GM13976 (cell line): ENCODE data around the gene PCBD1.

Source experiments
- DNase-seq: peaks from one replicate; pipeline ENCODE4 v3.0.0; 2012; ENCODE audit warnings: low spot score
- in situ Hi-C: fragments of 300-500 bp; cut with MboI; formaldehyde crosslinking; loops from one replicate; pipeline ENCODE4 v1.12.0; 2022; ENCODE audit warnings: low sequenced_read_pairs, mixed read lengths, inconsistent platforms; ENCODE audit not compliant: unreplicated experiment
- TF ChIP-seq, protein P1 (sequence below): IDR thresholded peaks from 2 replicates; pipeline ENCODE4 v1.5.1; 2012; ENCODE audit warnings: borderline replicate concordance, mild to moderate bottlenecking; ENCODE audit not compliant: insufficient read depth; ENCODE audit errors: extremely low read depth, missing control alignments, control extremely low read depth

The PCBD1 gene

DNA sequence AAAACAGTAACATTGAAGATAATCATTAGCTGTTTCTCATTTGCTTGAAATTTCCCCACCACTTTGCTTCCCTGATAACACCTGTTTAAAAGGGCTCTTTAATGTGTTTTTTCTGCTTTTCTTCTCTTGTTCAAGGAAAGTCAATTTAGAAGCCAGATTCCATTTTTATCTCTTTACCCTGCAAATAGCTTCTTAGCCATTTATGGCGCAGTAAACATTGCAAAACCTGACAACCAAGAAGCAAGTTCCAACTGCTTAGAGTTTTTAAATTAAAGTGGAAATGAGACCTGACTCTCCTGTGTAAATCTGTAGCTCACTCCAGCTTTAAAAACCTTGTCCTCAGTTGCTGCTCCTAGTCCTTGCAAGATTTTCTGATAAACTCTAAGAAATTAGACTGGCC lies 42.5 kb downstream of the PCBD1 start:
- in situ Hi-C loops, result no loop called here
- no peak for DNase-seq
- TF ChIP-seq, protein P1, sequence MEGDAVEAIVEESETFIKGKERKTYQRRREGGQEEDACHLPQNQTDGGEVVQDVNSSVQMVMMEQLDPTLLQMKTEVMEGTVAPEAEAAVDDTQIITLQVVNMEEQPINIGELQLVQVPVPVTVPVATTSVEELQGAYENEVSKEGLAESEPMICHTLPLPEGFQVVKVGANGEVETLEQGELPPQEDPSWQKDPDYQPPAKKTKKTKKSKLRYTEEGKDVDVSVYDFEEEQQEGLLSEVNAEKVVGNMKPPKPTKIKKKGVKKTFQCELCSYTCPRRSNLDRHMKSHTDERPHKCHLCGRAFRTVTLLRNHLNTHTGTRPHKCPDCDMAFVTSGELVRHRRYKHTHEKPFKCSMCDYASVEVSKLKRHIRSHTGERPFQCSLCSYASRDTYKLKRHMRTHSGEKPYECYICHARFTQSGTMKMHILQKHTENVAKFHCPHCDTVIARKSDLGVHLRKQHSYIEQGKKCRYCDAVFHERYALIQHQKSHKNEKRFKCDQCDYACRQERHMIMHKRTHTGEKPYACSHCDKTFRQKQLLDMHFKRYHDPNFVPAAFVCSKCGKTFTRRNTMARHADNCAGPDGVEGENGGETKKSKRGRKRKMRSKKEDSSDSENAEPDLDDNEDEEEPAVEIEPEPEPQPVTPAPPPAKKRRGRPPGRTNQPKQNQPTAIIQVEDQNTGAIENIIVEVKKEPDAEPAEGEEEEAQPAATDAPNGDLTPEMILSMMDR, result no peak

DNA sequence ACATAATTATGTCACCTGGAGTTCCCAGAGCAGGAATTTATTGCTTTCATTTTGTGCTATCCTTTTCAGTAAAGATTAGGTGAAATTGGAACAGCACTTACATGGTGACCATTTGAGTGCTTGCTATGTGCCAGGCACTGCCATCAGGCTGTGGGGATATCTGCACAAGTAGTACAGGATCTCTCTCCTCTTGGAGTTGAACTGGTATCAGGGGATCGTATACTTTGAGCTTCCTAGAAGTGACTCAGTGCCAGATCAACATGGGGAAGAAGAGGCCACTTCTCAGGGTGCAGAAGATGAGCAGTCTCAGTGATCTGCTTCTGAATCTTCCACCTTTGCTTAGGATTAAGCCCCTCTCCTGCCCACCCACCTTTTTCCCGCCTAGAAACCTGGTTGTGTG lies 43.1 kb downstream of the PCBD1 start:
- in situ Hi-C loops, result no loop called here
- DNase-seq, result no peak
- TF ChIP-seq, protein P1, result no peak

DNA sequence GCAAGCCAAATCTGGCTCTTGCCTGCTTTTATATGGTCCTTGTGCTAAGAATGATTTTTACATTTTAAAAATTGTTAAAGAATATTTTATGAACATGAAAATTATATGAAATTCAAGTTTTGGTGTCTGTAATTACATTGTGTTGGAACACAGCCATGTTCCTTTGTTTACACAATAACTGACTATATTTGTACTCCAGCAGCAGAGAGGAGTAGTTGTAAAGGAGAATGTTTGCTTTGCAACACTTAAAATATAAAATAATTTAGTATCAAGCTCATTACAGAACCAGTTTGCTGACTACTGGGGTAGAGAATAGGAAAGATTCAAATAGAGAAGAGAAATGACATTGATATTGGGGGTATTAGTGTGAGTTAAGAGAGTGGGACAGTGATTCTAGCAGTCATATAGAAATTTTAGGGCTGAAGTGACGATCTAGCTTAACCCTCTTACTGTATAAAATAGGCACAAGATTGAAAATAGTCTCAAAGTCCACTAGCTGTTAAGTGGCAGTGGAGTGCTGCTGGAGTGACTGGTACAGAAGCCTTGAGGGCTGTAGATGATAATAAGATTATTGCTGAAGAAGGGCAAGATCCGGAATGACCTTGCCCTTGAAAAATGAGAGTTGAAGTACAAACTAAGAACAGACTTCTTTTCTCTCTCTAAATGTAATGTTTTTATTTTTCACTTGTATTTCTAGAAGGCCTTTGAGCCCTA lies 44.4 kb downstream of the PCBD1 start:
- TF ChIP-seq, protein P1, result no peak
- no peak for DNase-seq
- in situ Hi-C loops, result no loop called here

- in situ Hi-C loops, result no loop called here
- TF ChIP-seq, protein P1, result no peak
- DNase-seq, result no peak
Measured at GRCh38 chr10:70843333-70843732, 45.0 kb downstream of the PCBD1 start.

GRCh38 chr10:70840836-70841235 lies 47.5 kb downstream of the PCBD1 start:
- TF ChIP-seq, protein P1, result no peak
- DNase-seq, result no peak
- in situ Hi-C loops, result no loop called here

- in situ Hi-C loops, result no loop called here
- no peak for DNase-seq
- TF ChIP-seq, protein P1, result no peak
Measured at GRCh38 chr10:70838270-70838805, 50.0 kb downstream of the PCBD1 start.
